CD4-positive, alpha-beta T cell (primary cell): Measurements from ENCODE around the gene RASA3. TPM values are rescaled to one million over a fixed set of nuclear protein-coding genes. Genes with fewer than 3 reads are reported as not detected.
"Not testable (repeated sequence)": the region's sequence is repeated elsewhere in the genome, so short reads cannot be mapped to it uniquely, and the experiment has no call there.

Experiments used
- ATAC-seq: fragments of 200-7000 bp; cut with Tn5 transposase; one replicate; pipeline ENCODE4 v1.10.0; 2022; ENCODE audit warnings: mild to moderate bottlenecking; ENCODE audit not compliant: poor library complexity
- CTCF ChIA-PET: fragments of 350-600 bp; sonication (Branson Sonifier 250); formaldehyde crosslinking; loops from one replicate; lab custom pipeline; 2021; ENCODE audit warnings: antibody characterized with exemption, inconsistent platforms; lab: Charles Lee
- POLR2A ChIA-PET: fragments of 350-600 bp; sonication (Branson Sonifier 250); formaldehyde crosslinking; loops from one replicate; lab custom pipeline; 2021; ENCODE audit warnings: antibody characterized with exemption, inconsistent platforms; lab: Charles Lee
- DNase-seq, 14 experiments: peaks; one replicate each; pipeline ENCODE4 v3.0.0-alpha.2; 2013 to 2020; ENCODE audit warnings: mixed read lengths in 2 of 14
- H3K27ac ChIP-seq, 2 donors: one replicate each; pipeline versions ENCODE4 v1.5.1 to v1.7.0; 2013; ENCODE audit warnings: low read length in 2 of 2, low read depth in 1 of 2, mild to moderate bottlenecking in 1 of 2
- H3K27me3 ChIP-seq, 2 experiments: 1 replicate in 1 of 2; 2 replicates in 1 of 2; pipeline versions ENCODE4 v1.6.1 to v1.7.0; 2013; ENCODE audit warnings: low read length in 2 of 2, control low read depth in 1 of 2, mild to moderate bottlenecking in 1 of 2, moderate library complexity in 1 of 2; ENCODE audit not compliant: insufficient read depth in 2 of 2, control insufficient read depth in 1 of 2
- H3K36me3 ChIP-seq: one replicate; pipeline ENCODE4 v1.6.1; 2013; ENCODE audit warnings: low read length, control low read depth; ENCODE audit not compliant: insufficient read depth
- H3K4me1 ChIP-seq: one replicate; pipeline ENCODE4 v1.6.1; 2013; ENCODE audit warnings: low read length, control low read depth; ENCODE audit not compliant: insufficient read depth
- H3K4me3 ChIP-seq: one replicate; pipeline ENCODE4 v1.5.1; 2013; ENCODE audit warnings: mild to moderate bottlenecking, low read length, moderate library complexity
- H3K9me3 ChIP-seq, 2 experiments: 1 replicate in 1 of 2; 2 replicates in 1 of 2; pipeline versions ENCODE4 v1.6.1 to v1.7.0; 2013; ENCODE audit warnings: low read length in 2 of 2, mild to moderate bottlenecking in 2 of 2, control low read depth in 1 of 2, moderate library complexity in 1 of 2; ENCODE audit not compliant: control insufficient read depth in 1 of 2, insufficient read depth in 1 of 2
- H3K27ac Mint-ChIP-seq: one replicate; pipeline ENCODE4 v1.8.0; 2020; ENCODE audit warnings: mixed read lengths
- H3K27me3 Mint-ChIP-seq: one replicate; pipeline ENCODE4 v1.8.0; 2021; ENCODE audit warnings: mixed read lengths
- H3K36me3 Mint-ChIP-seq: one replicate; pipeline ENCODE4 v1.8.0; 2021; ENCODE audit warnings: low read depth, mixed read lengths
- H3K4me1 Mint-ChIP-seq: one replicate; pipeline ENCODE4 v1.8.0; 2021; ENCODE audit warnings: low read depth, mixed read lengths
- H3K4me3 Mint-ChIP-seq: one replicate; pipeline ENCODE4 v1.8.0; 2020; ENCODE audit warnings: mild to moderate bottlenecking, mixed read lengths
- H3K9me3 Mint-ChIP-seq: one replicate; pipeline ENCODE4 v1.8.0; 2020; ENCODE audit warnings: mixed read lengths
- intact Hi-C, 2 experiments: fragments of 100-400 bp; cut with DNase I in 1 of 2; cut with micrococcal nuclease in 1 of 2; formaldehyde crosslinking; loops; one replicate each; pipeline versions ENCODE4 v1.15.1 to v1.9.0; 2023 to 2025; cut with DNase I, micrococcal nuclease
- total RNA-seq, 174 experiments: library from RNA in 2 of 174; stranded (reverse) in 2 of 174; gene quantifications; one replicate each; pipeline ENCODE4 v1.2.3 and lab custom pipeline; 2021 to 2026
- TF ChIP-seq, protein P1 (sequence below): fragments of 200-600 bp; IDR thresholded peaks from one replicate; pipeline ENCODE4 v1.8.0; 2022; ENCODE audit warnings: antibody characterized with exemption, mild to moderate bottlenecking

Gene RASA3
- total RNA-seq, 2 experiments from 2014 or later: 181 to 184 TPM

DNA sequence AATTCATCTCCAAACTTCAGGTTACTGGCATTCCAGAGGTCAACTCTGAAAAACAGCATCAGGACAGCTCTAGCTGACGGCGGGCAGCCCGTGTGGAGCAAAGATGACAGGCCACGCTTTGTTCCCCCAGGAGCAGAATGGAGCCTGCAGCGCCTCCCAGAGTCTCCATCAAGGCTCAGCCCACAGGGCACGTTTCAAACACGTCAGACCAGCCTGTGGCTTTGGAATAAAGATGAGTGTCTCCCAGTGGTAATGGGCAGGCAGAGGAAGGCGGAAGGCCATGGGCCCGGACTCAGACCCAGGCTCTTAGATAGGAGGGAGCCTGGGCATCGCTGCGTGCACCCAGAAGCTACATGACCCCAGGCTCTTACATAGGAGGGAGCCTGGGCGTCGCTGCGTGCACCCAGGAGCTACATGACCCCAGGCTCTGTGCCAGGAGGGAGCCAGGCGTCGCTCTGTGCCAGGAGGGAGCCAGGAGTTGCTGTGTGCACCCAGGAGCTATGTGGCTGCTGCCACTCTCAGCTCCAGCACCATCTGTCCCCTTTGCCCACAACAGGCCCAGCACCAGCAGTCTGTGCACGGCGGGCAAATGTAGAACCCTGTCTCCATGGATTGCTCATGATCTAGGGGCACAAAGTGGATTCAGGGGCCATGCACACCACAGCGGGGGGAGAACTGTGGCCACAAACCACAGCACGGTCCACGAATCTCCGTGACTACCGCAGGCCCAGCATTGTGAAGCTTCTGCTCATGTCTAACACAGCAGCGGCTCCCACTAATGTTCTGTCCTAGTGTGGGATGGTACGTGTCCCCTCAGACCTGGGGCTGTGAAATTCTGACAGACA, 110.7 kb downstream of the RASA3 start:
- H3K9me3 ChIP-seq: no peaks in the 10 kb centered on the region
- H3K4me3 ChIP-seq: no peak overlapping the region
- H3K9me3 Mint-ChIP-seq: no peaks in the 10 kb centered on the region
- no peak overlapping the region for H3K4me3 Mint-ChIP-seq
- no peaks in the 10 kb centered on the region for H3K27me3 Mint-ChIP-seq
- peaks cover 97% of the 10 kb centered on the region for H3K36me3 ChIP-seq
- H3K36me3 Mint-ChIP-seq: peaks cover 82% of the 10 kb centered on the region
- no peak overlapping the region for H3K27ac Mint-ChIP-seq
- no peak for ATAC-seq
- CTCF ChIA-PET: no interaction called here
- TF ChIP-seq, protein P1, sequence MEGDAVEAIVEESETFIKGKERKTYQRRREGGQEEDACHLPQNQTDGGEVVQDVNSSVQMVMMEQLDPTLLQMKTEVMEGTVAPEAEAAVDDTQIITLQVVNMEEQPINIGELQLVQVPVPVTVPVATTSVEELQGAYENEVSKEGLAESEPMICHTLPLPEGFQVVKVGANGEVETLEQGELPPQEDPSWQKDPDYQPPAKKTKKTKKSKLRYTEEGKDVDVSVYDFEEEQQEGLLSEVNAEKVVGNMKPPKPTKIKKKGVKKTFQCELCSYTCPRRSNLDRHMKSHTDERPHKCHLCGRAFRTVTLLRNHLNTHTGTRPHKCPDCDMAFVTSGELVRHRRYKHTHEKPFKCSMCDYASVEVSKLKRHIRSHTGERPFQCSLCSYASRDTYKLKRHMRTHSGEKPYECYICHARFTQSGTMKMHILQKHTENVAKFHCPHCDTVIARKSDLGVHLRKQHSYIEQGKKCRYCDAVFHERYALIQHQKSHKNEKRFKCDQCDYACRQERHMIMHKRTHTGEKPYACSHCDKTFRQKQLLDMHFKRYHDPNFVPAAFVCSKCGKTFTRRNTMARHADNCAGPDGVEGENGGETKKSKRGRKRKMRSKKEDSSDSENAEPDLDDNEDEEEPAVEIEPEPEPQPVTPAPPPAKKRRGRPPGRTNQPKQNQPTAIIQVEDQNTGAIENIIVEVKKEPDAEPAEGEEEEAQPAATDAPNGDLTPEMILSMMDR: no peak
- no peaks in the 10 kb centered on the region for H3K4me1 Mint-ChIP-seq
- H3K4me1 ChIP-seq: no peaks in the 10 kb centered on the region
- H3K27ac ChIP-seq: no peak overlapping the region
- intact Hi-C loops: no loop called here
- no peak for DNase-seq
- POLR2A ChIA-PET: no interaction called here
- no peaks in the 10 kb centered on the region for H3K27me3 ChIP-seq

DNA sequence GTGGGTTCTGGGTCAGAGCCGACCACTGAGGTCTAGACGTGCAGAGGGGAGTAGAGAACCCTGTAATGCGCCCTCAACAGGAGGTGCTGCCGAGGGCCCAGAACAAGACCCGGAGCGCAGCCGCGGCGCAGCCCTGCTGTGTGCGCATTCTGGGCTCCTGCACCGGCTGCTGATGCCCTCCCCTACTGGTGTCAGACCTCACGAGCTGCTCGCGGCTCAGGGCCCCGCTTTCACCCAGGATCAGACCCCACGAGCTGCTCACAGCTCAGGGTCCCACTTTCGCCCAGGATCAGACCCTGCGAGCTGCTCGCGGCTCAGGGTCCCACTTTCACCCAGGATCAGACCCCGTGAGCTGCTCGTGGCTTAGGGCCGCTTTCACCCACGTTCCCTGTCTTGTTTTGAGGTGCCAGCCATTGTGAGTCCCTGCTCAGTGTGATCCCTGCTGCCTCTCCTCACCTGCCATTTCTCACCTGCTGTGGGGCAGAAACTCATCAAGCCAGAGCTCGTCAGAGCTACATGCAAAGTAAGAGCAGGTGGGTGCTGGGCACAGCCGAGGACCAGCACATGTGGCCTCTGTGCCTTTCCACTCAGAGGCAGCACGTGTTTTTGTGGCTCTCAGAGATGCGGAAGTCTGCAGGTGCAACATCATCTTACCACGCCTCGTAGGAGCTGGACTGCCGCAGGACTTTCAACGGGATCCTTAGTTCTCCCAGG, 111.5 kb downstream of the RASA3 start:
- TF ChIP-seq, protein P1: no peak
- Histone ChIP-seq H3K27ac (no peak overlapping the region), H3K4me3 (no peak overlapping the region), H3K36me3 (peaks cover 97% of the 10 kb centered on the region), H3K4me1 (no peaks in the 10 kb centered on the region), H3K27me3 (no peaks in the 10 kb centered on the region), H3K9me3 (no peaks in the 10 kb centered on the region)
- ATAC-seq (no peak), DNase-seq (no peak)
- POLR2A ChIA-PET: no interaction called here
- Mint-ChIP-seq H3K9me3 (no peaks in the 10 kb centered on the region), H3K27me3 (no peaks in the 10 kb centered on the region), H3K27ac (no peak overlapping the region), H3K4me3 (no peak overlapping the region), H3K4me1 (no peaks in the 10 kb centered on the region), H3K36me3 (peaks cover 82% of the 10 kb centered on the region)
- CTCF ChIA-PET: no interaction called here
- intact Hi-C loops: no loop called here

DNA sequence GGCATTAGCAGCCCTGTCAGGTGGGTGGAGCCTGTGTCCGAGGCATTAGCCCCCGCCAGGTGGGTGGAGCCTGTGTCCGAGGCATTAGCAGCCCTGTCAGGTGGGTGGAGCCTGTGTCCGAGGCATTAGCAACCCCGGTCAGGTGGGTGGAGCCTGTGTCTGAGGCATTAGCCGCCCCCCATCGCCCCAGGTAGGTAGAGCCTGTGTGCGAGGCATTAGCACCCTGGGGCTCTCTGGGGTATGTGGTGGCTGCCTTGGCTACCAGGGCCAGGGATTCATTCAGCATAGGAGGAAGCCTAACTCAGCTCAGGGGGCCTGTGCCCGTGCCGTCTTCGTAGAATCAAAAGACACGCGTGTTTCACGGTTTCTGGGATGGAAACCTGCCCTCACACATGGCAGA, 112.3 kb downstream of the RASA3 start:
- H3K4me1 Mint-ChIP-seq, H3K4me1 ChIP-seq, CTCF ChIA-PET, H3K9me3 ChIP-seq, H3K4me3 Mint-ChIP-seq, H3K4me3 ChIP-seq, H3K27me3 Mint-ChIP-seq, intact Hi-C loops, H3K9me3 Mint-ChIP-seq, H3K27me3 ChIP-seq, POLR2A ChIA-PET, ATAC-seq, H3K27ac Mint-ChIP-seq, DNase-seq, H3K27ac ChIP-seq: not testable (repeated sequence)
- peaks cover 97% of the 10 kb centered on the region for H3K36me3 ChIP-seq
- H3K36me3 Mint-ChIP-seq: peaks cover 82% of the 10 kb centered on the region
